ENCODE data around the gene SEC16A.
A peak's percentile ranks its signal among the peaks of the same experiment; 100 is the strongest.

The SEC16A gene

DNA sequence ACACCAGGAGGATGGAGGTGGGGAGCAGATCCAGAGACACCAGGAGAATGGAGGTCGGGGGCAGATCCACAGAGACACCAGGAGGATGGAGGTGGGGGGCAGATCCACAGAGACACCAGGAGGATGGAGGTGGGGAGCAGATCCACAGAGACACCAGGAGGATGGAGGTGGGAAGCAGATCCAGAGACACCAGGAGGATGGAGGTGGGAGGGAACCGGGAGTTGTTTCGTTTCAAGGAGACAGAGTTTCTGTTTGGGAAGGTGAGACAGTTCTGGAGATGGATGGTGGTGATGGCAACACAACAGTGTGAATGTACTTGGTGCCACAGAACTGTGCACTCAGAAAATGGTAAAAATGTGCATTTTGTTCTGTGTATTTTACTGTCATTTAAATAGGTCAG lies 34.2 kb downstream of the SEC16A start:
- Histone ChIP-seq H3K27ac (ENCODE audit: low read depth, low read length) (no peak overlapping the region), H3K4me3 (ENCODE audit: low read length) (no peak overlapping the region), H3K9ac (ENCODE audit: low read depth, low read length) (no peak overlapping the region), H3K9me3 (ENCODE audit: insufficient read depth, low read depth, low read length) (no peaks in the 10 kb centered on the region), H3K27me3 (ENCODE audit: insufficient read depth, low read length) (no peaks in the 10 kb centered on the region), H3K4me1 (ENCODE audit: insufficient read depth, low read length) (no peaks in the 10 kb centered on the region), H3K36me3 (ENCODE audit: insufficient read depth, low read length) (peaks cover 88% of the 10 kb centered on the region)
- 90% methylated on average over 3 of the region's 3 CpGs for WGBS

DNA sequence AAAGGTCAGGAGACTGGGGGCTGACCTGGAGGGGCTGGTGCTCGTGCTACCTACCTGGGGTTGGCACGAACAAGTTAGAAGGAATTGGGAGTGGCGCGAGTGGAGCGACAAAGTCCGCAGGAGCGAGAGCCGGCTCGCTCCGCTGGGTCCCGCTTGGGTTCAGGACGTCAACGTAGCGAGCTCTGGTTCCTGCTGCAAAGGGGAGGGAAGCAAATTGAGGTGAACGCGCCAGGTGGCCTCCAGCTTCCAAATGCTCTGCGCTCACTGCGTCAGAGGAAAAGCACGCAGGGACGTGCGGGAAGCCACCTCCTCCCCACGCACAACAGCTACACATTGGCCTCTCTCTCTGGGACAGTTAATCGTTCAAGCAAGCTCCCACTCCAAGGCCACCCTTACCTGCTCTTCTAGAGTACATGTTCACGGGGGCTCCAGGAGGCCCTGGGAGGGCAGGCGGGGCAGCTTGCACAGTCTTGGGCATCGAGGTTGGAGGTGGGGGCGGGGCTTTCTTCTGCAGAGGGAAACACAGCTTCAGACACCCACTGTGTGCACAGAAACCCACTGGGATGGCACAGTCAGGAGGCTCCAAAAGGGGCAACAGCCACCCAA lies 35.6 kb downstream of the SEC16A start:
- Histone ChIP-seq H3K27me3 (ENCODE audit: insufficient read depth, low read length) (no peaks in the 10 kb centered on the region), H3K9me3 (ENCODE audit: insufficient read depth, low read depth, low read length) (no peaks in the 10 kb centered on the region), H3K36me3 (ENCODE audit: insufficient read depth, low read length) (peaks cover 94% of the 10 kb centered on the region), H3K4me1 (ENCODE audit: insufficient read depth, low read length) (no peaks in the 10 kb centered on the region), H3K4me3 (ENCODE audit: low read length) (no peak overlapping the region), H3K9ac (ENCODE audit: low read depth, low read length) (no peak overlapping the region), H3K27ac (ENCODE audit: low read depth, low read length) (no peak overlapping the region)
- WGBS: 95% methylated on average over 27 of the region's 27 CpGs

DNA sequence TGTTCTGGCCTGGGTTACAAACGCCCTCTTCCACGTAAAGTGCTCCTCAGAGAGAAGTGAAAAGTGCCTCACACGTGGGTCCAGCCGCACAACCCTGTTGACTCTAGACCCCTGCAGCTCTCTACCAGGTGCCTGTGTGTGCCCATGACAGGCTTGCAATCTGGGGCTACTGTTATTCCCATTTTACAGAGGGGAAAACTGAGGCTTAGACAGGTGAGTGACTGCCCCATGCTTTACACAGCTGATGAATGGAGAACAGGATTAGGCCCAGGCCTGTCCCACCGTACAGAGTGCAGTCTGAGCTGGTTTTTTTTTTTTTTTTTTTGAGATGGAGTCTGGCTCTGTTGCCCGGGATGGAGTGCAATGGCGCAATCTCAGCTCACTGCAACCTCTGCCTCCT lies 37.0 kb downstream of the SEC16A start:
- H3K27ac ChIP-seq (ENCODE audit: low read depth, low read length): no peak overlapping the region
- H3K9ac ChIP-seq (ENCODE audit: low read depth, low read length): no peak overlapping the region
- H3K4me1 ChIP-seq (ENCODE audit: insufficient read depth, low read length): no peaks in the 10 kb centered on the region
- H3K4me3 ChIP-seq (ENCODE audit: low read length): no peak overlapping the region
- no peaks in the 10 kb centered on the region for H3K9me3 ChIP-seq (ENCODE audit: insufficient read depth, low read depth, low read length)
- H3K27me3 ChIP-seq (ENCODE audit: insufficient read depth, low read length): no peaks in the 10 kb centered on the region
- 94% methylated on average over 7 of the region's 7 CpGs for WGBS
- peaks cover 96% of the 10 kb centered on the region for H3K36me3 ChIP-seq (ENCODE audit: insufficient read depth, low read length)

DNA sequence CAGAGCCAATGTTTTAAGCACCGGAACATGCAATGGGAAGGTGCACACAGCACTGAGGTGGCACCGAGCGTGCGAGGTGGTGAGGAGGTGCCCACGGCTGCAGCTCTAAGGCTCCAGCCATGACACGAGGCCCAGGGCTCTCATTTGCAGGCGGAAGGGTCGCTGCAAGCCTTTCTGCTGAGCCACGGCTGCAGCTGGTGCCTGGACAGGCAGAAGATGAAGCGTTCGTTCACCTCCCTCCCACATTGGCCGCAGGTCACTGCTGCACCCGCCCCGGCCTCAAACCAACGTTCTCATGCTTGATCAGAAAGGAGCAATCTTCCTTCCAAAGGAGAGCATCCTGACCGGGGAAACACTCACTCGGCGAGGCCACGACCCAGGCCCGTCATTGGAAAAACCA lies 38.7 kb downstream of the SEC16A start:
- no peaks in the 10 kb centered on the region for H3K27me3 ChIP-seq (ENCODE audit: insufficient read depth, low read length)
- H3K27ac ChIP-seq (ENCODE audit: low read depth, low read length): no peak overlapping the region
- no peak overlapping the region for H3K4me3 ChIP-seq (ENCODE audit: low read length)
- WGBS: 97% methylated on average over 20 of the region's 20 CpGs
- H3K36me3 ChIP-seq (ENCODE audit: insufficient read depth, low read length): peaks cover 84% of the 10 kb centered on the region
- H3K4me1 ChIP-seq (ENCODE audit: insufficient read depth, low read length): no peaks in the 10 kb centered on the region
- no peaks in the 10 kb centered on the region for H3K9me3 ChIP-seq (ENCODE audit: insufficient read depth, low read depth, low read length)
- H3K9ac ChIP-seq (ENCODE audit: low read depth, low read length): no peak overlapping the region

DNA sequence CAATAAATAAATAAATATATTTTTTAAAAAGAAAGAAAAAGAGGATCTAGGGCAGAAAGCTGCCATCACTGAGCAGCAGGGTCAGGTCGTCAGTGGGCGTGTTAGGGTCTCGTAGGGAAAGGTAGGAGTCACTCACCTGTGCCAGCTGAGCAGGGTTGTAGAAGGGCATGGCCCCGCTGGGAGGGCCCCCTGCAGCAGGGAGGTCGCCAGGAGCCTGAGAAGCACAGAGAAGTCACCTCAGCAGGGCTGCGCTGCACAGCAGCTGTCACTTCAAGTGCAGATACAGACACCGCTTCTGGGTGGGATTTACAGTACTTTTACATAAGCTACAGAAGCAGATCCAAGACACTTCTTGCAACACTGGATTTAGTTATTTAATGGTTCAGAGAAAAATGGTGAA lies 39.2 kb downstream of the SEC16A start:
- peaks cover 80% of the 10 kb centered on the region for H3K36me3 ChIP-seq (ENCODE audit: insufficient read depth, low read length)
- H3K4me3 ChIP-seq (ENCODE audit: low read length): no peak overlapping the region
- H3K9me3 ChIP-seq (ENCODE audit: insufficient read depth, low read depth, low read length): no peaks in the 10 kb centered on the region
- no peak overlapping the region for H3K9ac ChIP-seq (ENCODE audit: low read depth, low read length)
- WGBS: 94% methylated on average over 7 of the region's 7 CpGs
- H3K27me3 ChIP-seq (ENCODE audit: insufficient read depth, low read length): no peaks in the 10 kb centered on the region
- H3K27ac ChIP-seq (ENCODE audit: low read depth, low read length): no peak overlapping the region
- no peaks in the 10 kb centered on the region for H3K4me1 ChIP-seq (ENCODE audit: insufficient read depth, low read length)

DNA sequence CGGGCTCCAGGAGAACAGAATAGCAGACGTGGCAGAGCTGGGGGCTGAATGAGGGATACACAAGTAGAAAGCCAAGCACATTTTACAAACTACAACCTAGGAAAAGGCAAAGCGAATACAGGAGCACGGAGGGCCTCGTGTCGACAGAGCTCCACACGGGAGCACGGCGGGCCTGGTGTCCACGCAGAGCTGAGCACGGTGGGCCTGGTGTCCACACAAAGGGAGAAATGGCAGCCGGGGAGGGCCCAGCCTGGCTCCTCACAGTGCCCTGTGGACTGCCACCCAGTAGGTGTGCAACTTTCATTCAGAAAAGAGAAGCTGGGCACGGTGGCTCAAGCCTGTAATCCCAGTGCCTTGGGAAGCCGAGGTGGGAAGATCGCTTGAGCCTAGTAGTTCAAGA lies 39.8 kb downstream of the SEC16A start:
- Histone ChIP-seq H3K9ac (ENCODE audit: low read depth, low read length) (no peak overlapping the region), H3K4me3 (ENCODE audit: low read length) (no peak overlapping the region), H3K9me3 (ENCODE audit: insufficient read depth, low read depth, low read length) (no peaks in the 10 kb centered on the region), H3K36me3 (ENCODE audit: insufficient read depth, low read length) (peaks cover 74% of the 10 kb centered on the region), H3K4me1 (ENCODE audit: insufficient read depth, low read length) (no peaks in the 10 kb centered on the region), H3K27ac (ENCODE audit: low read depth, low read length) (no peak overlapping the region), H3K27me3 (ENCODE audit: insufficient read depth, low read length) (no peaks in the 10 kb centered on the region)
- WGBS: 95% methylated on average over 15 of the region's 15 CpGs

DNA sequence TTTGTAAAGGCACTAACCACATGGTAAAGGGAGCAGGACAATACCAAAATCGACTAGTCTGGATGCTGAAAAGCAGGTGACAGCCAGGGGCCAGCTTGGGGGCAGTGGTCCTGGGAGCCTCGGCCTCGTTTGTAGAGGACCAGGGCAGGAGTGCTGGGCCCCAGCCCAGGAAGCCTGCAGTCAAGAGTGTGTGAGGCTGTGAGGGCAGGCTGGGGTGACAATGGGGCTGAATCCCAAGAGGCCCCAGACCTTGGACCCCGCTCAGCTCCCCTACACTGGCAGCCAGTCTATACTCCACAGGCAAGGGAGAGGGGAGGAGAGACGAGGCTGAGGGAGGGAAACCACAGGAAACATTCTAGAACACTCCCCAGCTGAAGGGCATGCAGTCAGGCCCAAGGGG lies 40.6 kb downstream of the SEC16A start:
- H3K9ac ChIP-seq (ENCODE audit: low read depth, low read length): no peak overlapping the region
- H3K36me3 ChIP-seq (ENCODE audit: insufficient read depth, low read length): peaks cover 66% of the 10 kb centered on the region
- H3K4me3 ChIP-seq (ENCODE audit: low read length): no peak overlapping the region

DNA sequence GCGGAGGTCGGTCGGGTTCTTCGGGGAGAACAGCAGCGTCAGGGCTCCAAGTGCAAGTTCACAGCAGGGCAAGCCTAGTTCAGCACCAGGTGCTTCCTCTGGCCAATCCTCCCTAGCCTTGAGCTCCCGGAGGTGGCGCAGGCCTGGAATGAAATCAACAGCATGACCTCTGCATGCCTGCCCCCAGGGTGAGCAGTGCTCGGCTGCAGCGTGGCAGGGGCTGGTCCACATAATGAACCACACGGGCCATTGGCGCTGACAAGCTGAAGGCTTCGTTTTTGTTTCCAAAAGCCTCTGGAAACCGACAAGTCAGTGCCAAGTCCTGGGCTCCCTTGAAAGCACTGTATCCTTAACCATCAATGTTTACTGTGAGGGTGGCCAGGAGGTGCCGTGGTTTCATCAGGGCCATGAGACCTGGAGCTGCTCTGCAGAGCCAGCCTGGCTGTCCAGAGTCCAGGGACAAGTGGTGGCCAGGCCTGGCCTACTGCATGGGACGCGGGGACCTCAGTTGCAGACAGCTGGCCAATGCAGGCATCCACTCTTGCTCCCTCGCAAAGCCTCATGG lies 41.1 kb downstream of the SEC16A start:
- Histone ChIP-seq H3K27ac (ENCODE audit: low read depth, low read length) (no peak overlapping the region), H3K4me1 (ENCODE audit: insufficient read depth, low read length) (peaks cover 4% of the 10 kb centered on the region; the same call in 1 of the 2 replicates), H3K27me3 (ENCODE audit: insufficient read depth, low read length) (no peaks in the 10 kb centered on the region), H3K4me3 (ENCODE audit: low read length) (no peak overlapping the region), H3K9ac (ENCODE audit: low read depth, low read length) (no peak overlapping the region), H3K36me3 (ENCODE audit: insufficient read depth, low read length) (peaks cover 61% of the 10 kb centered on the region), H3K9me3 (ENCODE audit: insufficient read depth, low read depth, low read length) (no peaks in the 10 kb centered on the region)
- WGBS: 96% methylated on average over 17 of the region's 17 CpGs

More for the DNA sequence above, 40.6 kb downstream of the SEC16A start:
- Histone ChIP-seq H3K27me3 (ENCODE audit: insufficient read depth, low read length) (no peaks in the 10 kb centered on the region), H3K27ac (ENCODE audit: low read depth, low read length) (no peak overlapping the region), H3K4me1 (ENCODE audit: insufficient read depth, low read length) (peaks cover 4% of the 10 kb centered on the region; the same call in 1 of the 2 replicates), H3K9me3 (ENCODE audit: insufficient read depth, low read depth, low read length) (no peaks in the 10 kb centered on the region)
- WGBS: 92% methylated on average over 4 of the region's 5 CpGs

DNA sequence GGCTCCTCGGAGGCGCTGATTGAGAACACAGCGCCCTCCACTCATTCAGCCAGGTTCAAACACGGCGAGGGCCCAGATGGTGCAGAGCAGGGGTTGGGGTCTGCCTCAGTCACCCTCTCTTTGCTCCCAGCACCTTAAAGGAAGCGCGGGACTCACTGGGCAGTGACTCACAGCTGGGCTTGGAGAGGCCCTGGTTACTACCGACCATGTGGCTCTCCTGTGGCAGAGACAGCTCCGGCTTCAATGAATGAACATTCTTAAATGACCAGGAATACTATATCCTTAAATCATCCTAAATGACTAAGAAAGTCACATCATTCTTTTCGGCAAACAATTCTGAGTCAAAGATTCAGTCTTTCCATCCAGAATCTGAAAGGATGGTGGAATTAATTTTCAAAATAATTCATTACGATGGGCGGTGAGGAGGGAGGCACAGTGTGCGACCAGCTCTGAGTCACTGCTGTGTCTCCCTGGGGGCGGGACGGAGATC lies 41.6 kb downstream of the SEC16A start:
- H3K4me3 ChIP-seq (ENCODE audit: low read length): no peak overlapping the region
- no peaks in the 10 kb centered on the region for H3K27me3 ChIP-seq (ENCODE audit: insufficient read depth, low read length)
- H3K9ac ChIP-seq (ENCODE audit: low read depth, low read length): no peak overlapping the region
- H3K27ac ChIP-seq (ENCODE audit: low read depth, low read length): no peak overlapping the region
- 97% methylated on average over 15 of the region's 15 CpGs for WGBS
- no peaks in the 10 kb centered on the region for H3K9me3 ChIP-seq (ENCODE audit: insufficient read depth, low read depth, low read length)
- H3K4me1 ChIP-seq (ENCODE audit: insufficient read depth, low read length): peaks cover 4% of the 10 kb centered on the region; the same call in 1 of the 2 replicates
- H3K36me3 ChIP-seq (ENCODE audit: insufficient read depth, low read length): peaks cover 56% of the 10 kb centered on the region

DNA sequence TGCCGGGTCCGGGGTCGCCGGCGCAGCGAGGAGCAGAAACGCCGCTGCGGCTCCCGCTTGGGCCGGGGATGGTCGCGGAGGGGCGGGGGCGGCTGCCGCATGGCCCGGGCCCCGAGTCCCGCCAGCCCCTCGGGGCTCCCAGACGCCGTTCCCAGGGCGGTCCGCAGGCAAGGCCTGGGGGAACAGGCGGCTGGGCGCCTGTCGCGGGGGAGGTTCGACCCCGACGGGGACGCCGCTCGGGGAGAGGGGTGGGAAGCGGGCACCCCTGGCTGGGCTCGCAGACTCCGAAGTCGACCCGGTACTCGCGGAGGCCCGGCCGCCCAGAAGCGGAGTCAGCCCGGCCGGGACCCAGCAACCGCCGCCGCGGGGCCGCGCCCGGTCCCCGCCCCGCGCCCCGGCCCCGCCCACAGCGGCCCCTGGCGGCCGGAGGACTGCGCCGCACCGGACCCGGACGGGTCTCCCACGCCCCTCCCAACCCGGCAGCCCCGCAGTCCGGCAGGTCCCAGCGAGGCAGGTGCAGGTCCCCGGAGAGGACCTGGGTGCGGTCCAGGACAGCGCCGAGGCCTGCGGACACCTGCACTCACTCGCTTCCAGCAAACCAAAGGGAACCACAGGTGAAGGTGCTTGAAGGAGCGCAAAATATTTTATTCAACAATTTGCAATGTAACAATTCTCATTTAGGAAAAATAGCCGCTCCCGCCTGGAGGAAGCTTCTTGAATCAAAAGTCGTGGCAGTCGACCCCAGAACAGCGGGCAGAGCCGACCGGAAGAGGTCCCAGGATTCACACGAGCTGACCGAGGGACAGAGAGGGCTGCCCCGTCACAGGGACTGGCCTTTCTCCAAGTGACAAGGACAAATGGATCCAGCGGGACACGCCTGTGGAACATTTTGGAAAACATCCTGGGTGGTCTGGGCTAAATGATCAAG lies 43.1 kb downstream of the SEC16A start, which contains the start of gene INPP5E:
Gene INPP5E, minus strand, starts transcription at position 365 of the 928 bp plus-strand sequence. CDS start 426 bp downstream, outside the sequence.
- WGBS: 12% methylated on average over 90 of the region's 90 CpGs
- Histone ChIP-seq H3K36me3 (ENCODE audit: insufficient read depth, low read length) (peaks cover 42% of the 10 kb centered on the region), H3K9ac (ENCODE audit: low read depth, low read length) (peak within 1 kb of the TSS; percentile 87), H3K27me3 (ENCODE audit: insufficient read depth, low read length) (no peaks in the 10 kb centered on the region), H3K4me1 (ENCODE audit: insufficient read depth, low read length) (peaks cover 4% of the 10 kb centered on the region; the same call in 1 of the 2 replicates), H3K4me3 (ENCODE audit: low read length) (peak within 1 kb of the TSS; percentile 81), H3K27ac (ENCODE audit: low read depth, low read length) (peak within 1 kb of the TSS; percentile 68; the same call in 1 of the 2 replicates), H3K9me3 (ENCODE audit: insufficient read depth, low read depth, low read length) (no peaks in the 10 kb centered on the region)
